Measurements from ENCODE around the gene GPR146.

Gene GPR146

GRCh38 chr7:1045069-1046063, 1.0 kb downstream of the GPR146 start:
- no peak for DNase-seq

GRCh38 chr7:1046722-1047679, 2.7 kb downstream of the GPR146 start:
- DNase-seq, result no peak

GRCh38 chr7:1049006-1049741, 4.8 kb downstream of the GPR146 start:
- DNase-seq, result no peak

- DNase-seq, result no peak
Observed at GRCh38 chr7:1049801-1050200, 5.5 kb downstream of the GPR146 start.

- DNase-seq, result no peak
Observed at GRCh38 chr7:1050254-1050906, 6.0 kb downstream of the GPR146 start.

GRCh38 chr7:1050956-1051690, 6.8 kb downstream of the GPR146 start:
- no peak for DNase-seq

- no peak for DNase-seq
Observed at GRCh38 chr7:1052031-1052818, 7.9 kb downstream of the GPR146 start.

GRCh38 chr7:1053002-1053411, 8.7 kb downstream of the GPR146 start:
- DNase-seq, result no peak

GRCh38 chr7:1053816-1054370, 9.5 kb downstream of the GPR146 start:
- no peak for DNase-seq

- DNase-seq, result no peak
Observed at GRCh38 chr7:1054438-1054837, 10.1 kb downstream of the GPR146 start.

GRCh38 chr7:1054861-1055450, 10.6 kb downstream of the GPR146 start:
- DNase-seq, result peak; percentile 46

- DNase-seq, result no peak
Observed at GRCh38 chr7:1055491-1055955, 11.2 kb downstream of the GPR146 start.

- DNase-seq, result no peak
Observed at GRCh38 chr7:1055956-1056784, 11.8 kb downstream of the GPR146 start.

GRCh38 chr7:1056785-1057410, 12.6 kb downstream of the GPR146 start:
- DNase-seq, result no peak

GRCh38 chr7:1057416-1058291, 13.3 kb downstream of the GPR146 start:
- no peak for DNase-seq

GRCh38 chr7:1058311-1058710, 14.0 kb downstream of the GPR146 start:
- DNase-seq, result no peak

- DNase-seq, result no peak
Observed at GRCh38 chr7:1058821-1059199, 14.5 kb downstream of the GPR146 start.

Measured in COR-L47 (cell line).